ENCODE measurements around the gene NBEAL2.
A peak's percentile ranks its signal among the peaks of the same experiment; 100 is the strongest.

The NBEAL2 gene

DNA sequence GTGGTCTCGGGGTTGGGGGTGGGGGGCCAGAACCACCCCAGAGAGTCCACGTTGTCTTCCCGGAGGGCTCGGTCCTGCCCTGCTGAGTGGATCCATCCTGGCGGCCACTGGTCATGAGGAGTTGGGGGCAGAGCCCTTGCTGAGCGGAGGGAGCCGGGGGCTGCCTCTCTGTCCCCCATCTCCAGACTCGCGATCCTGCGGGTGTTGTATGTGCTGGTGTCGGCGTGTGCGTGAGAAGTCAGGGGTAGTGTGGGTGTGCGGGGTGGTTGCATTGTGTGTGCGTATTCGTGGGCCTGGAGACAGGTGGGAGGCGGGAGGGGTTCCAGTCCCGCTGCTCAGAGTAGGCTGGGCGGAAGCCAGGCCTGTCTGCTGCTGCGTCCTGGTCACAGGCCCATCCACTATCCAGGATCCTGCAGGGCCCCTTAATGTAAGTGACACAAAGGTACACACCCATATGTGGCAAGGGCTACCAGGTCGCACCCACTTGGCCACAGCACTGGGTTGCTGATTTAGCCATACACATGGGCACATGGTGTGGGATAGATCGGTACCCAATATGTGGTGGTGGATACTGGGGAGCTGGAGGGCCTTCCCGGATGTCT, 30.7 kb downstream of the NBEAL2 start:
- Histone ChIP-seq H3K36me3 (ENCODE audit: control insufficient read depth, insufficient read depth, low read length) (peaks cover 28% of the 10 kb centered on the region), H3K9me3 (ENCODE audit: control insufficient read depth, insufficient read depth, low read depth, low read length) (no peaks in the 10 kb centered on the region), H3K4me3 (ENCODE audit: low read depth, low read length) (peak overlapping the region; percentile 71), H3K27ac (ENCODE audit: low read depth, low read length) (peak overlapping the region; percentile 87), H3K27me3 (ENCODE audit: control insufficient read depth, insufficient read depth, low read length) (no peaks in the 10 kb centered on the region), H3K9ac (ENCODE audit: low read length) (peak overlapping the region; percentile 95), H3K4me1 (ENCODE audit: control insufficient read depth, insufficient read depth, low read length) (peaks cover 11% of the 10 kb centered on the region)

DNA sequence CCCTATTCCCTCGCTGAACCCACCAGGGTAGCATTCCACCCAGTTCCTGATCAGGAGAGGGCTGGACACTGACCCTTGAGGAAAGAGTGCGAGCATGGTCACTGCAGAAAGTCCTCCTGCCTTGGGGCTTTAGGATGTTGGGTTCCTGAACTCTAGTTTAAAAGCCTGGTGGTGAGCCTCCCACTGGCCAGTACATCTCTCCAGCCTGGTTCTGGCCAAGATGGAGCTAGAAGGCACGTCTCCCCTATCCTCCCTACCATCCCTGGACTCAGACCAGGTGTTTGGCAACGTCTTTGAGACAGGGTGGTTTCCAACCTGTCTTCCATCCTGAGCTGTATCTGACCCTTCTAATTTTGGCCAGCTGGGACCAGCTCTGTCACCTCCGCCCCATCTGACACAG, 31.4 kb downstream of the NBEAL2 start:
- H3K4me1 ChIP-seq (ENCODE audit: control insufficient read depth, insufficient read depth, low read length), result peaks cover 11% of the 10 kb centered on the region
- H3K9ac ChIP-seq (ENCODE audit: low read length), result no peak overlapping the region

DNA sequence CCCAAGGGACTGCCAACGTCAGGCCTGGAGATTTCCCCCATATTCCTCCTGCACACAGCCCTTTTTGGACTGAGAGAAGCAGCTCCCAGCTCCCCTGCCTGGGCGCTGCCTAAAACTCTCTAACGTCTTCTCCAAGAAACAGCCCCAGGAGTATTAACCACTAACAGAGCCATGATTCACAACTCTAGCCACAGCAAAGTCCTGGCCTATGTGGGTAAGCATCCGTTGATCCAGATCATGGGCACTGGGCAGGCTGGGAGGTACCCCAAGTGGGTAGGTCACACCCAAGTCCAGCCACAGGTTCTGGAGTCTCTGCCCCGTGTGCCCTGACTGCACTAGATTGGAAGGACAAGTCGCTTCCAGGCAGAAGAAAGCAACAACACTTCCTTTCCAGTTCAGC, 31.9 kb downstream of the NBEAL2 start:
- Histone ChIP-seq H3K36me3 (ENCODE audit: control insufficient read depth, insufficient read depth, low read length) (peaks cover 27% of the 10 kb centered on the region), H3K9me3 (ENCODE audit: control insufficient read depth, insufficient read depth, low read depth, low read length) (no peaks in the 10 kb centered on the region), H3K4me1 (ENCODE audit: control insufficient read depth, insufficient read depth, low read length) (peaks cover 14% of the 10 kb centered on the region), H3K27ac (ENCODE audit: low read depth, low read length) (no peak overlapping the region), H3K9ac (ENCODE audit: low read length) (no peak overlapping the region), H3K4me3 (ENCODE audit: low read depth, low read length) (no peak overlapping the region), H3K27me3 (ENCODE audit: control insufficient read depth, insufficient read depth, low read length) (no peaks in the 10 kb centered on the region)

More for the DNA sequence above, 31.4 kb downstream of the NBEAL2 start:
- H3K36me3 ChIP-seq (ENCODE audit: control insufficient read depth, insufficient read depth, low read length), result peaks cover 27% of the 10 kb centered on the region
- no peaks in the 10 kb centered on the region for H3K9me3 ChIP-seq (ENCODE audit: control insufficient read depth, insufficient read depth, low read depth, low read length)
- H3K27ac ChIP-seq (ENCODE audit: low read depth, low read length), result no peak overlapping the region
- no peaks in the 10 kb centered on the region for H3K27me3 ChIP-seq (ENCODE audit: control insufficient read depth, insufficient read depth, low read length)
- no peak overlapping the region for H3K4me3 ChIP-seq (ENCODE audit: low read depth, low read length)

DNA sequence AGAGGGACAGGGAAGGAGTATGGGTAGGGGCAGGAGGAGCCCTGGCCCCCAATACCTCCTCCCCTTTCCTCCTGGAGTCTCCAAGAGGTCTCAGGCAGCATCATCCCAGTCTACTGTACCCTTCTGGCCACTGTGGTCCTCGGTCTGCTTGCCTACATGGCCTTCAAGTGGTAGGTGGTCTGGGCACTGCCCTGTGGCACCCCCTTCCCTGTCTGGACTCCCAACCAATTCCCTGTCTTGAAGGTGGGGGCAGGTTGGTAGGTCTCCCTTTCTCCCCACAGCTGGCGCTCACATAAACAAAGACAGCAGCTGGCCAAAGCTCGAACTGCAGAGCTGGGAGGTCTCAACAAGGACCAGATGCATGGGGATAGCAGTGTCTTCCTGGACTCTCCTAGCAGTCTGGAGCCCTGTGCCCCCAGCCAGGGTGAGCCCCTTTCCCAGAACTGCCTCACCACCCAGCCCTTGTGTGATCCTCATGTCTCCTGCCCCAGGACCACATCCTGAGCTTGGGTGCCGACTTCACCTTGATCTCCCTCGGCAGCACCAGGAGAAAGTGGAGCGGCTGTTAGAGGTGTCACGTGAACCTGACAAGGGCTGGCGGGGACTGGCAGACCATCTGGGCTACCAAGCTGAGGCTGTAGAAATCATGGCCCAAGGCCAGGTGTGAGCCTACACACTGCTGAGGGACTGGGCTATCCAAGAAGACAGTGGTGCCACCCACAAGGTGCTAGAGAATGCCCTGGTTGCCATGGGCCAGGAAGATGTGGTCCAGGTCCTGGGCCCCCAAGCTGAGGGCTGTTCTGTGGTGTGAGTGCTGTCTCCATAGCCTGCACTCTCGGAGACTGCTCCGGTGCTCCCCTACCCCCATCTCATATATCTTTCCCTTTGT, 33.1 kb downstream of the NBEAL2 start:
- H3K4me3 ChIP-seq (ENCODE audit: low read depth, low read length), result no peak overlapping the region
- peaks cover 16% of the 10 kb centered on the region for H3K4me1 ChIP-seq (ENCODE audit: control insufficient read depth, insufficient read depth, low read length)
- H3K9me3 ChIP-seq (ENCODE audit: control insufficient read depth, insufficient read depth, low read depth, low read length), result no peaks in the 10 kb centered on the region
- no peaks in the 10 kb centered on the region for H3K27me3 ChIP-seq (ENCODE audit: control insufficient read depth, insufficient read depth, low read length)
- H3K9ac ChIP-seq (ENCODE audit: low read length), result no peak overlapping the region
- H3K27ac ChIP-seq (ENCODE audit: low read depth, low read length), result no peak overlapping the region
- peaks cover 30% of the 10 kb centered on the region for H3K36me3 ChIP-seq (ENCODE audit: control insufficient read depth, insufficient read depth, low read length)

DNA sequence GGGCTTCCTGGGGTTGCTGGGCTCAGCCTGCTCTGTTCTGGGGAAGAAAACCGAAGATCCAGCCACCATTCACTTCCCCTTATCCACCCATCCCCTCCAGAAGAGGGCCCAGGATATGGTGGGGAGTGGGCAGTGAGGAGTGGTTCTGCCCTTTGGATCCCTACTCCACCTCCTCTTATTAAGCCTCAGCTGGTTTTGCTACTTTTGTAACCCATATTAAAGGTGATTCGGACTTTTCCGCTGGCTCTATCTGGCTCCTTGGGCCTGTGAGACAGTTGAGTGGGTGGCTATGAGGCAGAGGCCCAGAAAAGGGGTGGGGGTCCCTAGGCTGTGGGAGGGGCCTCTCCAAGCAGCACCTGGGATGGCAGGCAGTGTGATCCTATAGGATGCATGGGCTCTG, 33.8 kb downstream of the NBEAL2 start:
- H3K4me1 ChIP-seq (ENCODE audit: control insufficient read depth, insufficient read depth, low read length), result peaks cover 21% of the 10 kb centered on the region
- no peaks in the 10 kb centered on the region for H3K9me3 ChIP-seq (ENCODE audit: control insufficient read depth, insufficient read depth, low read depth, low read length)
- H3K9ac ChIP-seq (ENCODE audit: low read length), result no peak overlapping the region
- no peak overlapping the region for H3K4me3 ChIP-seq (ENCODE audit: low read depth, low read length)
- H3K27ac ChIP-seq (ENCODE audit: low read depth, low read length), result no peak overlapping the region
- H3K36me3 ChIP-seq (ENCODE audit: control insufficient read depth, insufficient read depth, low read length), result peaks cover 36% of the 10 kb centered on the region
- H3K27me3 ChIP-seq (ENCODE audit: control insufficient read depth, insufficient read depth, low read length), result no peaks in the 10 kb centered on the region

DNA sequence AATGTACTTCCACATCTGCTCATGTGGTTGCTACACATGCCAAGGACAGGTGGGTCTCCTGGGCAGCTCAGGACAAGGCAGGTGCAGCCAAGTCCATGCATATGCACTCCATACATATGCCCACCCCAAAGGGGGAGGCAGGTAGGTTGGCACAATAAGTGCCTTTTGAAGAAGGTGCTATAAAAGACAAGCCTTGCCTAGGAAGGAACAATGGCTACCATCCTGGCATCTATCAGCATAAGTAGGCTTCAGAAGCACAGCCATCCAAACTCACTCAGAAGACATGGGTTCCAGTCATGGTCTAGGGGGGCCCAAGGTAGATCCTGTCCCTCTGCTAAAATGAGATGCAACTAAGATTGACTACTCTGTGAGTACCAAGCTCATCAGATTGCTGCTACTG, 34.6 kb downstream of the NBEAL2 start:
- Histone ChIP-seq H3K36me3 (ENCODE audit: control insufficient read depth, insufficient read depth, low read length) (peaks cover 42% of the 10 kb centered on the region), H3K4me1 (ENCODE audit: control insufficient read depth, insufficient read depth, low read length) (peaks cover 22% of the 10 kb centered on the region), H3K9me3 (ENCODE audit: control insufficient read depth, insufficient read depth, low read depth, low read length) (no peaks in the 10 kb centered on the region), H3K27ac (ENCODE audit: low read depth, low read length) (no peak overlapping the region), H3K9ac (ENCODE audit: low read length) (no peak overlapping the region), H3K4me3 (ENCODE audit: low read depth, low read length) (no peak overlapping the region), H3K27me3 (ENCODE audit: control insufficient read depth, insufficient read depth, low read length) (no peaks in the 10 kb centered on the region)

DNA sequence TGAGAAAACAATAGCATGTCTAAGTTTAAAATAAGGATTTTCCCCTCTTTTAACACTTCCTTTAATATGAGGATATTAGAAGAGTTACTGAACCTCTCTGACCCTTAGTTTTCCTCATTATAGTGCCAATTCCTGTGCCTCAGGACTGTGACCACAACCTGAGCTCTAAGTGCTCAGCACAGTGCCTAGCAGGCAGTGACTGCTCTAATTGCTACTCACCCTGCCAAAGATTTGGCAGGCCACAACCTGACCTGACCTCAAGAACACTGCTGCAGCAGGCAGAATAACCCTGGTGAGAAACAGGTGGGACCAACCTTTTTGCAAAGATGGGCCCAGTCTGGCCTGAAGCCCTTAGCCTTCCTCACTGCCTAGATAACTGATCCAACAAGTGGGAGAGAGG, 35.7 kb downstream of the NBEAL2 start:
- peaks cover 53% of the 10 kb centered on the region for H3K36me3 ChIP-seq (ENCODE audit: control insufficient read depth, insufficient read depth, low read length)
- no peak overlapping the region for H3K4me3 ChIP-seq (ENCODE audit: low read depth, low read length)
- H3K4me1 ChIP-seq (ENCODE audit: control insufficient read depth, insufficient read depth, low read length), result peaks cover 19% of the 10 kb centered on the region
- H3K27me3 ChIP-seq (ENCODE audit: control insufficient read depth, insufficient read depth, low read length), result no peaks in the 10 kb centered on the region
- no peaks in the 10 kb centered on the region for H3K9me3 ChIP-seq (ENCODE audit: control insufficient read depth, insufficient read depth, low read depth, low read length)
- H3K9ac ChIP-seq (ENCODE audit: low read length), result no peak overlapping the region
- no peak overlapping the region; the same call in 1 of the 2 replicates for H3K27ac ChIP-seq (ENCODE audit: low read depth, low read length)

DNA sequence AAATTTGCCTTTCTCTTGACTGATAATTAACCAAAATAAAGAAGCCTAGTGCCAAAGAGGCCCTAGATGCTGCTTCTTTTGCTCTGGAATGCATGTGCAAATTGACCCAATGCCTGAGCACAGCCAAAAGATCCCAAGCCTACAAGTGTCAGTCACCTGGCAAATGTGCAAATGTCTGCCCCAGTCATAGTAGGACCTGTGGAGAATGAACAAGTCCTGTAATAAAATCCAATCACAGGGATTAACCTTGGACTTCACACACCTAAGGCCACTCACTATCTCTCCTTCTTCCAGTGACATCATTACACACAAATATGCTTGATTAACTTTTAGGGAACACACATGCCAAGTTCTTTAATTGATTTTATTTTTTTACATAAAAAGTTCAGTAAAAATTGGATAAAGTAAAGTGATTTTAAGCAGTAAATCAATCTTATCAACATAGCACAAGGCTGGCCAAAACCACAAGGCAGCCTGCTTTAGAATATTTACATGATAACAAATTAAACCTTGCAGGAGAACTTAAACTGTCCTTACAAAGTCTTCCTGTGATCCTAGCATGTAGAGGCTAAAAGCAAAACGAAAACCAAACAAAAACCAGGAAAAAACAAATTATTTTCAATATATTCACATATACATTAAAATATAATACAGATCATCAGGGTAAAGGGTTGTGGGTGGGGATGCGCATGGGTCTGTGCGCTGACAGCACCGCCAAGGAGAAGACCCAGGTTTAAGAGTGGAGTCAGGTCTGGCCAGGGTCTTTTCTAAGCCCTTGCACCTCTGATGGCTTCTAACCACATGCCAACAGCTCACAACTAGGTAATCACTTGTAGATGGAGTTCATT, 36.8 kb downstream of the NBEAL2 start:
- peaks cover 17% of the 10 kb centered on the region; the same call in 1 of the 2 replicates for H3K4me1 ChIP-seq (ENCODE audit: control insufficient read depth, insufficient read depth, low read length)
- no peaks in the 10 kb centered on the region for H3K27me3 ChIP-seq (ENCODE audit: control insufficient read depth, insufficient read depth, low read length)
- H3K36me3 ChIP-seq (ENCODE audit: control insufficient read depth, insufficient read depth, low read length), result peaks cover 57% of the 10 kb centered on the region
- no peak overlapping the region for H3K9ac ChIP-seq (ENCODE audit: low read length)
- no peak overlapping the region for H3K27ac ChIP-seq (ENCODE audit: low read depth, low read length)
- no peaks in the 10 kb centered on the region for H3K9me3 ChIP-seq (ENCODE audit: control insufficient read depth, insufficient read depth, low read depth, low read length)
- no peak overlapping the region for H3K4me3 ChIP-seq (ENCODE audit: low read depth, low read length)

DNA sequence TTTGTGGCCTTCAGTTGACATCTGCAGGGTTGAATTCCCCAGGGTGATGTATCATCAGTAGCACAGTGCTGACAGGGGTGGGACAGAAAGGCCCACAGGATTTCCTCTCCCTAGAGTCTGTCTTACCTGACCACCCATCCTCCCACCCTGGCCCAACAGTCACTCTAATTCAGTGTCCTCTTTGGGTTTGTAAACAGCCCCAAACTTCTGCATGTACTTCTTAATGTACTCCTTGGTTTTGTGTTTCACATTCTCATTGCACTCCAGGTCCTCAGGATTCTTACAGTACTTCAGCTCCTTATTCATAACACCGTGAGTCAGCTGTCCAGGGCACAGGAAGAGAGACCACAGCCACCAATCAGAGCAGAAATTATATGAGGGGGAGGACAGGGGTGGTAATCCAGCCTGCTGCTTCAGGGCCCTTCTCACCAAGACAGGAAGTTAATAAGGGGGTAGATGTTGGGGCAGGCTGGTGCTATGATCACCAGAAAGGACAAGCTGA, 37.5 kb downstream of the NBEAL2 start:
- Histone ChIP-seq H3K4me1 (ENCODE audit: control insufficient read depth, insufficient read depth, low read length) (peaks cover 17% of the 10 kb centered on the region; the same call in 1 of the 2 replicates), H3K36me3 (ENCODE audit: control insufficient read depth, insufficient read depth, low read length) (peaks cover 57% of the 10 kb centered on the region), H3K27me3 (ENCODE audit: control insufficient read depth, insufficient read depth, low read length) (no peaks in the 10 kb centered on the region), H3K27ac (ENCODE audit: low read depth, low read length) (no peak overlapping the region), H3K4me3 (ENCODE audit: low read depth, low read length) (no peak overlapping the region), H3K9ac (ENCODE audit: low read length) (no peak overlapping the region), H3K9me3 (ENCODE audit: control insufficient read depth, insufficient read depth, low read depth, low read length) (no peaks in the 10 kb centered on the region)

DNA sequence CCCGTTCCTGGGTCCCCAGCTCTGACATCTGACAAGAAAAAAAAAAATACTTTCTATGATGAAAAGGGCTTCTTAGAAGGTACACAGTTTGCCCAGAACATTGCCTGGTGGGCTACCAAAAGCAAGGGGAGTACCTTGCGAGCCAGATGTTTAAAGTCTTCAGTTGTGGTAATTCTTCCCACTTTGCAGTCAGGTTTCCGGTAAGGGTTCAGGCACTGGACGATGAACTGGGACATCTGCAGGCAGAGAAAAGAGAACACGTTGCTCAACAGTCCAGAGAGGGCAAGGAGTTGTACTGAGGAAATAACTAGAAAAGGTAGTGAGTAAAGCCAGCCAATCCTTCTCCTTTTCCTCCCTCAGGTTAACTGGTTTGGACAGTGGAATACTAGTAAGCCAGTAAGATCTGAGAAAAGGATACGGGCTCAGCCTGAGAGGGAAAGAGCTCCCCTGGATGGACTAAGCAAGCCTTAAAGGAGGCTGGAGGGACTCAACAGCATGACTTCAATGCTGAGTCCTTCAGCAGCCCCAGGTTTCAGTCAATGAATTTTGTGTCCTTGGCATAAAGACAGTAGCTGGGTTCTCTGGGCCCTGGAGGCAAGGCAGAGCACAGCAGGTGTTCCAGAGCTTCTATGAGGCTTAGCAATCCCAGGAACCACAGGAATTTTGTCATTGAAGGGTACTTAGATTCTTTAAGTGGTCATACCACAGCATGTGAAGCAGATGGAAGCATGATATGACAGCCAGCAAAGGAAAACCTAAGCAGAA, 38.2 kb downstream of the NBEAL2 start:
- Histone ChIP-seq H3K9ac (ENCODE audit: low read length) (no peak overlapping the region), H3K27ac (ENCODE audit: low read depth, low read length) (no peak overlapping the region), H3K27me3 (ENCODE audit: control insufficient read depth, insufficient read depth, low read length) (no peaks in the 10 kb centered on the region), H3K36me3 (ENCODE audit: control insufficient read depth, insufficient read depth, low read length) (peaks cover 59% of the 10 kb centered on the region), H3K4me1 (ENCODE audit: control insufficient read depth, insufficient read depth, low read length) (peaks cover 17% of the 10 kb centered on the region; the same call in 1 of the 2 replicates), H3K9me3 (ENCODE audit: control insufficient read depth, insufficient read depth, low read depth, low read length) (no peaks in the 10 kb centered on the region), H3K4me3 (ENCODE audit: low read depth, low read length) (no peak overlapping the region)
